SU-DHL-6 (cell line): ENCODE results near the gene GNPTG.

Experiments
- H2AFZ ChIP-seq: fragments of 200-600 bp; sonication (generic); 2 replicates; pipeline ENCODE4 v1.6.1; 2014; ENCODE audit warnings: low read depth, mild to moderate bottlenecking, moderate library complexity, mixed read lengths, antibody characterized with exemption, low read length; ENCODE audit not compliant: severe bottlenecking
- H3F3A ChIP-seq: fragments of 200-600 bp; shearing (Covaris generic); 2 replicates; pipeline ENCODE4 v1.6.0; 2016; ENCODE audit warnings: antibody characterized with exemption, mild to moderate bottlenecking; ENCODE audit not compliant: insufficient read depth
- H3K27ac ChIP-seq: fragments of 200-600 bp; sonication (generic); 2 replicates; pipeline ENCODE4 v1.5.1; 2016; ENCODE audit warnings: low read depth, mild to moderate bottlenecking, low read length, moderate library complexity, mixed read lengths
- H3K27me3 ChIP-seq: fragments of 200-600 bp; sonication (generic), shearing (Covaris generic); 2 replicates; pipeline ENCODE4 v1.6.0; 2014; ENCODE audit warnings: mild to moderate bottlenecking, low read length
- H3K36me3 ChIP-seq: fragments of 200-600 bp; sonication (generic); 2 replicates; pipeline ENCODE4 v1.6.1; 2014; ENCODE audit warnings: mild to moderate bottlenecking, low read length, mixed read lengths
- H3K4me2 ChIP-seq: fragments of 300-600, 200-600 bp; shearing (Covaris generic), sonication (generic); 2 replicates; pipeline ENCODE4 v1.6.0; 2014; ENCODE audit warnings: low read length, low read depth, mild to moderate bottlenecking; ENCODE audit not compliant: poor library complexity, severe bottlenecking
- H3K4me3 ChIP-seq: fragments of 200-600 bp; sonication (generic); 2 replicates; pipeline ENCODE4 v1.5.1; 2014; ENCODE audit warnings: antibody characterized with exemption, low read length, mild to moderate bottlenecking, mixed read lengths; ENCODE audit not compliant: insufficient read depth, poor library complexity, severe bottlenecking
- H3K79me2 ChIP-seq: fragments of 200-600 bp; sonication (generic); 2 replicates; pipeline ENCODE4 v1.6.1; 2014; ENCODE audit warnings: mild to moderate bottlenecking, low read length, moderate library complexity; ENCODE audit not compliant: insufficient read depth
- H3K9ac ChIP-seq: fragments of 200-600 bp; sonication (generic); 2 replicates; pipeline ENCODE4 v1.7.0; 2014; ENCODE audit warnings: mild to moderate bottlenecking, low read length
- H3K9me2 ChIP-seq: fragments of 200-600 bp; sonication (generic); replicated peaks from 2 replicates; pipeline ENCODE4 v1.6.1; 2014; ENCODE audit warnings: low read length; ENCODE audit not compliant: insufficient read depth
- H3K9me3 ChIP-seq: fragments of 200-600 bp; sonication (generic); 2 replicates; pipeline ENCODE4 v1.6.1; 2014; ENCODE audit warnings: low read length, mixed read lengths; ENCODE audit not compliant: insufficient read depth
- H4K20me1 ChIP-seq: fragments of 200-600 bp; sonication (generic); 2 replicates; pipeline ENCODE4 v1.6.1; 2014; ENCODE audit warnings: low read depth, mild to moderate bottlenecking, antibody characterized with exemption, low read length, moderate library complexity, mixed read lengths
- EZH2phosphoT487 ChIP-seq: fragments of 200-600 bp; sonication (generic), shearing (Covaris generic); conservative IDR thresholded peaks from 2 replicates; pipeline ENCODE4 v1.6.1; 2018; ENCODE audit warnings: mild to moderate bottlenecking, antibody characterized with exemption, low read length, moderate library complexity, mixed read lengths
- TF ChIP-seq, protein P1 (sequence below): fragments of 200-600 bp; sonication (generic); IDR thresholded peaks from one replicate; pipeline ENCODE4 v1.5.1; 2017; ENCODE audit warnings: antibody characterized with exemption, mild to moderate bottlenecking, low read length, moderate library complexity; ENCODE audit not compliant: insufficient read depth, poor library complexity, severe bottlenecking

The GNPTG gene

DNA sequence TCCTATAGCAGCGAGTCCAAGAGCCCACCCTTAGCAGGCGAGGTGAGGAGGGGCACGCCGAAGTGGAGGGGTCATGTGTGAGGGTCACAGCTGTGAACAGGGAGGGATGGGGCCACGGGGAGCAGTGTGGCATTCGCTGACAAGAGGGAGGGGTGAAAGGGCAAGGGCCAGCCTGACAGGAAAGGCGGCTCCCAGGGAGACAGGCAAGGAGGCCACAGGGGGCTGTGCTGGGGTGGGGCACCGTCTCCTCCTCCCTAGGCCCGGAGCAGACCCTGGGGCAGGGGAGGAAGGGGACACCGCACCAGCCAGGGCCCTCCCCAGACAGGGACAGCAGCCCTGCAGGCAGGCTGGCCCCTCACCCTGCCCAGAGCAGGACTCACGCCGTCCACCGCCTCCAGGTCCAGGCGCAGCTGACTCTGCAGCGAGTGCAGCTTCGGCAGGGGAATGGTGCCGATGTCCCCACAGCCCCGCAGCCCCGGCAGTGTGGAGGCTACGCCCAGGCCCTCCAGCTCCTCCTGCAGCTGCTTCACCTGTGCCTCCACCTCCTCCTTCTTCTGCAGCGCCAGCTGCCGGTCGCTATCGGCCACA lies 15.1 kb downstream of the GNPTG start:
- TF ChIP-seq, protein P1, sequence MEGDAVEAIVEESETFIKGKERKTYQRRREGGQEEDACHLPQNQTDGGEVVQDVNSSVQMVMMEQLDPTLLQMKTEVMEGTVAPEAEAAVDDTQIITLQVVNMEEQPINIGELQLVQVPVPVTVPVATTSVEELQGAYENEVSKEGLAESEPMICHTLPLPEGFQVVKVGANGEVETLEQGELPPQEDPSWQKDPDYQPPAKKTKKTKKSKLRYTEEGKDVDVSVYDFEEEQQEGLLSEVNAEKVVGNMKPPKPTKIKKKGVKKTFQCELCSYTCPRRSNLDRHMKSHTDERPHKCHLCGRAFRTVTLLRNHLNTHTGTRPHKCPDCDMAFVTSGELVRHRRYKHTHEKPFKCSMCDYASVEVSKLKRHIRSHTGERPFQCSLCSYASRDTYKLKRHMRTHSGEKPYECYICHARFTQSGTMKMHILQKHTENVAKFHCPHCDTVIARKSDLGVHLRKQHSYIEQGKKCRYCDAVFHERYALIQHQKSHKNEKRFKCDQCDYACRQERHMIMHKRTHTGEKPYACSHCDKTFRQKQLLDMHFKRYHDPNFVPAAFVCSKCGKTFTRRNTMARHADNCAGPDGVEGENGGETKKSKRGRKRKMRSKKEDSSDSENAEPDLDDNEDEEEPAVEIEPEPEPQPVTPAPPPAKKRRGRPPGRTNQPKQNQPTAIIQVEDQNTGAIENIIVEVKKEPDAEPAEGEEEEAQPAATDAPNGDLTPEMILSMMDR: no peak
- no peak for TF ChIP-seq EZH2phosphoT487
- H3K36me3 ChIP-seq: no peaks in the 10 kb centered on the region
- H3K79me2 ChIP-seq: no peaks in the 10 kb centered on the region
- no peak overlapping the region for H3K27ac ChIP-seq
- no peak overlapping the region for H2AFZ ChIP-seq
- no peaks in the 10 kb centered on the region; the same call in 1 of the 2 replicates for H3F3A ChIP-seq
- H3K27me3 ChIP-seq: no peaks in the 10 kb centered on the region
- H3K4me2 ChIP-seq: no peak overlapping the region
- H3K9ac ChIP-seq: no peak overlapping the region
- no peaks in the 10 kb centered on the region for H3K9me3 ChIP-seq
- no peaks in the 10 kb centered on the region for H4K20me1 ChIP-seq
- H3K4me3 ChIP-seq: no peak overlapping the region
- H3K9me2 ChIP-seq: no peaks in the 10 kb centered on the region

DNA sequence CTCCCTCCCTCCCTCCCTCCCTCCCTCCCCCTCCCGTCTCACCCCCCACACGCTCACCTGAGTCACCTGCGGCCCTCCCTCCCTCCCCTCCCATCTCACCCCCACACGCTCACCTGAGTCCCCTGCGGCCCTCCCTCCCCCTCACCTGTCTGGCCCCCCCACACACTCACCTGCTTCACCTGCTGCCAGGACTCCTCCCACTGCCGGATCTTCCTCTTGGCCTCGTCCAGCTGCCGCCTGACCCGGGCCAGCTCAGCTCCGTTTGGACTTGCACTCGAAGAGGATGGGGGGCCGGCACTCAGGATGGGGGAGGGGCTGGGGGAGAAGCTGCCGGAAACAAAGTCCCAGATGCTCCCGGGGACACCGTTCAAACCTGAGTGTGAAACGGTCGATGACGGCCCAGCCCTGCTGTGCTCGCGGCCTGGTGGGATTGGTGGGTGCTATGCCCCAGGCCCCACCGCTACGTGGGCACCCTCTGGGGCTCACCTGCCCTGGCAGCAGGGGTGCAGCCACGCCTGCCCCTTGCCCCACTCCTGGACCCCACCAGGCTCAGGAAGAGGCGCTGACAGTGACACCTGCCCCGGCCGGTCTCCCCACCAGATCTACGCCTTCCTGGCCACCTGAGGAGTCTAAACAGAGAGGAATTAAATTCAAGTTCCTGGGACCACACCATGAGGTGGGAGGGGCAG lies 15.9 kb downstream of the GNPTG start:
- Histone ChIP-seq H3K4me2 (no peak overlapping the region), H2AFZ (no peak overlapping the region), H3K9me3 (no peaks in the 10 kb centered on the region), H3K79me2 (no peaks in the 10 kb centered on the region), H4K20me1 (no peaks in the 10 kb centered on the region), H3K9me2 (no peaks in the 10 kb centered on the region), H3F3A (no peaks in the 10 kb centered on the region; the same call in 1 of the 2 replicates), H3K36me3 (no peaks in the 10 kb centered on the region), H3K27me3 (no peaks in the 10 kb centered on the region), H3K9ac (no peak overlapping the region), H3K4me3 (no peak overlapping the region), H3K27ac (no peak overlapping the region)
- TF ChIP-seq, protein P1: no peak
- no peak for TF ChIP-seq EZH2phosphoT487

DNA sequence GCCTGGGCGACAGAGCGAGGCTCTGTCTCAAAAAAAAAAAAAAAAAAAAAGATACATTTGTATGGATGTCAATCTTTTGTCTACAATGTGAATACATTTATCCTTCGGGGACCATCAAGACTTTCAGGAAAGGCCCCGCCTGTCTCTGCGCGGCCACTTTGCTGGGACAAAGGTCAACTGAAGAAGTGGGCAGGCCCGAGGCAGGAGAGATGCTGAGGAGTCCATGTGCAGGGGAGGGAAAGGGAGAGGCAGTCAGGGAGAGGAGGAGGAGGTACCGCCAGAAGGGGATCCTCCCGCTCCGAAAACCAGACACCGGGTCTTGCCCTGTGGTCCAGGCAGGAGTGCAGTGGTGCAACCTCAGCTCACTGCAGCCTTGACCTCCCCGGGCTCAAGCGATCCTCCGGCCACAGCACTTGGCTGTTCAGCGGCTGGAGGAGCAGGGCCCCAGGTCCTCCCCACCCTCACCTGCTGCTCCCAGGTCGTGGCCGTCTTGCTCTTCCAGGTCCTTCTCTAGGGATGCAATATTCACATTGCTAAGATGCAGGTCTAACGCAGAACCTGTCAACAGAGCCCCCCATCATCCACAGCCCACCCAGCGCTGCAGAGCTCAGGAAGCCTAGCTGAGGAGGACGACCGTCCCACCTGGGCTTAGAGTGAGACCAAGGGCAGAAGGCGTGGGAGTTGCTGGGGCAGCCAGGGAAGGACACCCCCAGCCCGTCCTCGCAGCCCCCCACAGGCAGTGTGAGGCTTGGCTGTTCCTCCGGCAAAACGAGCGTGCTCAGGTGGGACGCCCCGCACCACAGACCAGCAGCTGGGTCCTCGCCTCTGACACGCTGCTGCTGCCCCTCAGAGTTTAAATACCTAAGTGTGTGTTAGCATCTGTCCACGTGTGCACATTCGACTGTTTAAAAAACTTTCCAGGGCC lies 19.6 kb downstream of the GNPTG start:
- TF ChIP-seq, protein P1: no peak
- no peak for TF ChIP-seq EZH2phosphoT487
- Histone ChIP-seq H3K9me3 (no peaks in the 10 kb centered on the region), H4K20me1 (no peaks in the 10 kb centered on the region), H3K9ac (no peak overlapping the region), H3F3A (no peaks in the 10 kb centered on the region), H3K27ac (no peak overlapping the region), H3K9me2 (no peaks in the 10 kb centered on the region), H2AFZ (no peak overlapping the region), H3K4me2 (no peak overlapping the region), H3K79me2 (no peaks in the 10 kb centered on the region), H3K36me3 (no peaks in the 10 kb centered on the region), H3K27me3 (no peaks in the 10 kb centered on the region), H3K4me3 (no peak overlapping the region)
